ENCODE results near the gene BCAS1. TPM values are rescaled to one million over a fixed set of nuclear protein-coding genes. Genes with fewer than 3 reads are reported as not detected.

BCAS1 gene
- total and polyA plus RNA-seq, 10 of the 15 experiments (the other 5 are each of a cell fraction or from before 2014, with no cell fraction given): 0.21 to 1.4 (median 0.55) TPM

- Histone ChIP-seq H3K9ac (ENCODE audit: control insufficient read depth, insufficient read depth, low read length) (no peak overlapping the region), H3K27ac (ENCODE audit: control insufficient read depth, insufficient read depth) (no peak overlapping the region), H3K36me3 (ENCODE audit: control insufficient read depth in 2 of 2, insufficient read depth in 2 of 2, low read length in 1 of 2) (no peaks in the 10 kb centered on the region), H3K9me3 (replicated peaks; ENCODE audit: control insufficient read depth, insufficient read depth, low read length) (no peaks in the 10 kb centered on the region), H3K4me2 (ENCODE audit: control insufficient read depth, insufficient read depth) (no peak overlapping the region), H3K4me3 (no peak overlapping the region), H4K20me1 (ENCODE audit: control insufficient read depth, insufficient read depth) (no peaks in the 10 kb centered on the region), H3K27me3 (replicated peaks in 1 of 2; ENCODE audit: control insufficient read depth in 2 of 2, insufficient read depth in 2 of 2, low read length in 1 of 2) (no peaks in the 10 kb centered on the region; a peak in 1 of 4 replicates), H2AFZ (ENCODE audit: control insufficient read depth, low read depth, low read length) (no peak overlapping the region), H3K79me2 (ENCODE audit: control insufficient read depth, insufficient read depth, low read length) (no peaks in the 10 kb centered on the region), H3K4me1 (ENCODE audit: control insufficient read depth, insufficient read depth, low read length) (no peaks in the 10 kb centered on the region)
- WGBS (ENCODE audit: insufficient coverage, insufficient replicate concordance, low lambda C conversion rate, missing lambda C conversion rate): 77% methylated on average over 3 of the region's 3 CpGs
- no peak for DNase-seq (ENCODE audit: low read depth, low spot score)
- ATAC-seq: no peak
- TF ChIP-seq YBX1 (IDR thresholded peaks at IDR 0.05) (no peak), NFXL1 (IDR thresholded peaks at IDR 0.05; ENCODE audit: borderline replicate concordance) (peak; percentile 88; the same call in 1 of the 2 replicates), BCLAF1 (IDR thresholded peaks at IDR 0.05) (no peak), ELK1 (IDR thresholded peaks at IDR 0.05; ENCODE audit: low read depth, low read length) (no peak), ETV6 (conservative IDR thresholded peaks at IDR 0.05 in 1 of 2, IDR thresholded peaks at IDR 0.05 in 1 of 2; ENCODE audit: borderline replicate concordance in 1 of 2, low read depth in 1 of 2) (peak in 1 of 2 experiments; percentile 39; a peak in 1 of 4 replicates)
- BruUV-seq (replicated peaks): no TSS peak
- CTCF ChIA-PET: no interaction called here
- RAD21 ChIA-PET (ENCODE audit: unreplicated experiment): no interaction called here
- intact Hi-C loops (cut with micrococcal nuclease; ENCODE audit: unreplicated experiment): no loop called here
- in situ Hi-C loops (cut with MboI): loop anchor here (25.0 kb wide), 1 partner anchor 675 kb away; no protein-coding TSS in a partner anchor
- POLR2A ChIA-PET: no interaction called here
- SMC1A ChIA-PET (ENCODE audit: uncharacterized antibody, unreplicated experiment): interaction anchor here (1.4 kb wide), 1 partner anchor 552 kb away, joined by 3 read pairs; no protein-coding TSS in a partner anchor
- FAIRE-seq: no peak
These were observed 108.0 kb downstream of the BCAS1 start for GRCh38 chr20:53962388-53962787.
